OCI-LY3 (cell line): Measurements from ENCODE around the gene MX1.

ENCODE experiments used
- CTCF ChIP-seq: fragments of 200-600, 300-600 bp; sonication (generic); IDR thresholded peaks from 2 replicates; pipeline ENCODE4 v1.5.1; 2014; ENCODE audit warnings: antibody characterized with exemption, low read length, low read depth
- EZH2phosphoT487 ChIP-seq: fragments of 200-600 bp; shearing (Covaris generic); IDR thresholded peaks from 2 replicates; pipeline ENCODE4 v1.6.1; 2018; ENCODE audit warnings: antibody characterized with exemption, mixed run types, low read depth

- TF ChIP-seq CTCF (no peak), EZH2phosphoT487 (no peak)
Observed at GRCh38 chr21:41388259-41388658, 37.8 kb upstream of the MX1 start.
